Transverse colon (tissue), 4 donors: ENCODE results near the gene KIF16B. TPM values are rescaled to one million over a fixed set of nuclear protein-coding genes. Genes with fewer than 3 reads are reported as not detected.
"Not testable (repeated sequence)": the region's sequence is repeated elsewhere in the genome, so short reads cannot be mapped to it uniquely, and the experiment has no call there.

Source experiments
- DNase-seq: peaks from one replicate; pipeline ENCODE4 v3.0.0-alpha.2; 2019
- H3K27ac ChIP-seq, 4 donors: fragments of 200-600 bp; sonication (generic); 2 replicates each; pipeline ENCODE4 v1.5.1; 2016 to 2018; ENCODE audit warnings: inconsistent platforms in 4 of 4
- H3K27me3 ChIP-seq: fragments of 200-600 bp; sonication (generic); 2 replicates; pipeline ENCODE4 v1.5.1; 2017; ENCODE audit warnings: inconsistent platforms
- H3K36me3 ChIP-seq, 4 donors: fragments of 200-600 bp; sonication (generic); 2 replicates each; pipeline ENCODE4 v1.5.1; 2017 to 2019; ENCODE audit warnings: inconsistent platforms in 4 of 4
- H3K4me1 ChIP-seq, 4 donors: fragments of 200-600 bp; sonication (generic); 2 replicates each; pipeline ENCODE4 v1.5.1; 2017 to 2020; ENCODE audit warnings: inconsistent platforms in 4 of 4
- H3K4me3 ChIP-seq, 4 donors: fragments of 200-600 bp; sonication (generic); 1 replicate in 1 of 4; 2 replicates in 3 of 4; pipeline versions ENCODE4 v1.5.1 to v1.6.1; 2017 to 2019; ENCODE audit warnings: inconsistent platforms in 4 of 4
- H3K9me3 ChIP-seq, 2 donors: fragments of 200-600 bp; sonication (generic); 2 replicates each; pipeline ENCODE4 v1.5.1; 2017 to 2019; ENCODE audit warnings: inconsistent platforms in 2 of 2
- CTCF ChIP-seq, 5 experiments: fragments of 200-600 bp in 3 of 5; fragments of 450-650 bp in 2 of 5; sonication (generic) in 3 of 5; IDR thresholded peaks; 1 replicate in 2 of 5; 2 replicates in 3 of 5; pipeline ENCODE4 v1.5.1; 2016 to 2017; ENCODE audit warnings: antibody characterized with exemption in 5 of 5, inconsistent platforms in 3 of 5, mild to moderate bottlenecking in 2 of 5, moderate library complexity in 1 of 5
- EP300 ChIP-seq: sonication (generic); formaldehyde crosslinking; IDR thresholded peaks from one replicate; pipeline ENCODE4 v1.6.1; 2017; ENCODE audit warnings: antibody characterized with exemption, low read depth
- POLR2A ChIP-seq: fragments of 450-650 bp; IDR thresholded peaks from one replicate; pipeline ENCODE4 v1.6.1; 2016; ENCODE audit warnings: antibody characterized with exemption, mild to moderate bottlenecking, moderate library complexity
- POLR2AphosphoS5 ChIP-seq, 3 donors: sonication (generic); formaldehyde crosslinking; IDR thresholded peaks; one replicate each; pipeline ENCODE4 v1.6.1; 2016; ENCODE audit warnings: antibody characterized with exemption in 3 of 3
- WGBS, 2 donors: methylation state at CpG; one replicate each; pipeline ENCODE4 v1.1.5; 2018; ENCODE audit warnings: low coverage in 1 of 2; 5-methylcytosine and 5-hydroxymethylcytosine counted together
- in situ Hi-C, 4 donors: fragments of 200-750 bp; cut with MboI; loops; one replicate each; pipeline versions ENCODE4 v1.15.0 to v1.15.1; 2017; ENCODE audit warnings: low sequenced_read_pairs in 3 of 4, low pct_ligation_motif_present in 1 of 4, low pct_unique_long_range_greater_than_20kb in 1 of 4
- intact Hi-C: fragments of 100-400 bp; cut with DNase I; formaldehyde crosslinking; loops from one replicate; pipeline ENCODE4 v1.15.1; 2023; ENCODE audit warnings: low total_unique reads
- total RNA-seq, 4 donors: library from RNA; depleted of rRNA; stranded (reverse); fragments of >200 nt; gene quantifications; one replicate each; pipeline ENCODE4 v1.1.0, GENCODE V29; 2016

KIF16B gene
- total RNA-seq, 4 donors from 2014 or later: 82.7 to 154 (median 90.1) TPM

DNA sequence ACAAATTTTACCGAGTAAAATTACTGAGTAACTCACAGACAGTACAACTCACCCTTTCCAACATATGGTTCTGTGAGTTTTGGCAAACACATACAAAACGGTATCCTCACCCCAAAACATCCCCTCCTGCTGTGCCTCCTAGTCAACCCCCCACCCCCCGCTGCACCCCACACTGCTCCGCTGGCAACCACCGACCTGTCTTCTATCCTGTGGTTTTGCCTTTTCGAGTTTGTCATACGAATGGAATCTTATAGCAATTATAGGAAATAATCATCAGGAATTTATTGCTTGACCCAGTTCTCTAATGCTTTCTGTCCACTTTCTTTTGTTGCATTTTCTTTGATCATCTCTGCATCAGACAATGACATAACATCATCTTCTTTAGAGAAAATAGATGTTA lies 312.3 kb downstream of the KIF16B start:
- Histone ChIP-seq H3K36me3 (no peaks in the 10 kb centered on the region), H3K9me3 (no peaks in the 10 kb centered on the region), H3K27ac (no peak overlapping the region), H3K4me1 (no peaks in the 10 kb centered on the region), H3K4me3 (no peak overlapping the region), H3K27me3 (no peaks in the 10 kb centered on the region)
- DNase-seq: no peak
- TF ChIP-seq CTCF (IDR thresholded peaks at IDR 0.05): no peak
- no peak for TF ChIP-seq POLR2AphosphoS5 (IDR thresholded peaks at IDR 0.05)
- TF ChIP-seq POLR2A: no peak
- TF ChIP-seq EP300: no peak
- in situ Hi-C loops: no loop called here
- 60 to 83% methylated on average over 1 to 7 of the region's 7 CpGs for WGBS, 2 donors
- intact Hi-C loops: no loop called here

- H3K4me1 ChIP-seq, H3K4me3 ChIP-seq, intact Hi-C loops, in situ Hi-C loops, H3K36me3 ChIP-seq, DNase-seq, H3K9me3 ChIP-seq, H3K27me3 ChIP-seq, H3K27ac ChIP-seq: not testable (repeated sequence)
- WGBS, 2 donors: 70 to 80% methylated on average over 1 to 6 of the region's 12 CpGs
Observed at GRCh38 chr20:16260133-16260532, 313.1 kb downstream of the KIF16B start.

- Histone ChIP-seq H3K27ac (no peak overlapping the region), H3K4me3 (no peak overlapping the region), H3K9me3 (no peaks in the 10 kb centered on the region), H3K27me3 (no peaks in the 10 kb centered on the region), H3K36me3 (no peaks in the 10 kb centered on the region), H3K4me1 (no peaks in the 10 kb centered on the region)
- intact Hi-C loops (no loop called here), in situ Hi-C loops (no loop called here)
- DNase-seq: no peak
- TF ChIP-seq POLR2A (no peak), CTCF (IDR thresholded peaks at IDR 0.05) (no peak), POLR2AphosphoS5 (IDR thresholded peaks at IDR 0.05) (no peak)
- WGBS, 2 donors: 89 to 91% methylated on average over 3 of the region's 3 CpGs
Observed at GRCh38 chr20:16258766-16259165, 314.5 kb downstream of the KIF16B start.

GRCh38 chr20:16257813-16258430 lies 315.3 kb downstream of the KIF16B start:
- no peaks in the 10 kb centered on the region for H3K9me3 ChIP-seq
- no peaks in the 10 kb centered on the region for H3K36me3 ChIP-seq
- H3K4me3 ChIP-seq: no peak overlapping the region
- no peaks in the 10 kb centered on the region for H3K4me1 ChIP-seq
- no peak for DNase-seq
- WGBS, 2 donors: 71 to 75% methylated on average over 2 of the region's 2 CpGs
- intact Hi-C loops: no loop called here
- TF ChIP-seq POLR2A (no peak), CTCF (IDR thresholded peaks at IDR 0.05) (no peak), EP300 (no peak), POLR2AphosphoS5 (IDR thresholded peaks at IDR 0.05) (no peak)
- in situ Hi-C loops: no loop called here
- no peaks in the 10 kb centered on the region for H3K27me3 ChIP-seq
- no peak overlapping the region for H3K27ac ChIP-seq

DNA sequence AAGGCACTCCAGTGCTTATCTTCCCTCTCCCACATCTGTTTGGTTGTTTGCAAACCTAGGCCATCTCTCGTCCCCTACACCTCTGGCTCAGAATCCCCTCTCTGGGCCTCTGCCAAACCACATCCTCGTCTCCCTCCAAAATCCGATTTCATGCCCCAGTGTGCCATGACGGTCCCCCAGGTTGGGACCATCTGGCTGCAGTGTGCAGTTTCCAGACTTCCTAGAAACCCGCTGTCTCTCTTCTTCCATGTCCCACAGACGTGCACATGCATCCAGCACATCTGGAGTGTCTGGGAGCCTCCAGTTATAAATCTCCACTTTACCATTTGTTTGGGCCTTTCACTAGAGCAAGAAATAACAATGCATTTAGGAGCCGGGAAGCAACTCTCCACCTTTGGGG lies 316.2 kb downstream of the KIF16B start:
- no peak overlapping the region for H3K4me3 ChIP-seq
- TF ChIP-seq POLR2AphosphoS5 (IDR thresholded peaks at IDR 0.05): no peak
- in situ Hi-C loops (no loop called here), intact Hi-C loops (no loop called here)
- 83 to 88% methylated on average over 2 to 7 of the region's 7 CpGs for WGBS, 2 donors
- H3K9me3 ChIP-seq: no peaks in the 10 kb centered on the region
- H3K36me3 ChIP-seq: no peaks in the 10 kb centered on the region
- no peaks in the 10 kb centered on the region for H3K27me3 ChIP-seq
- no peaks in the 10 kb centered on the region for H3K4me1 ChIP-seq
- no peak overlapping the region for H3K27ac ChIP-seq
- no peak for DNase-seq
